Neutrophil (primary cell): Measurements from ENCODE around the gene SLC22A5.

Experiments
- H3K27ac ChIP-seq: fragments of 200-600 bp; sonication (generic); 2 replicates; pipeline ENCODE4 v1.5.1; 2016; ENCODE audit warnings: mild to moderate bottlenecking, moderate library complexity
- H3K27me3 ChIP-seq: fragments of 200-600 bp; sonication (generic); 2 replicates; pipeline ENCODE4 v1.6.0; 2016; ENCODE audit warnings: mild to moderate bottlenecking
- H3K36me3 ChIP-seq: fragments of 200-600 bp; sonication (generic); 2 replicates; pipeline ENCODE4 v1.5.1; 2017
- H3K4me1 ChIP-seq, 2 experiments: fragments of 200-600 bp in 1 of 2; sonication (generic) in 1 of 2; 1 replicate in 1 of 2; 2 replicates in 1 of 2; pipeline versions ENCODE4 v1.5.1 to v1.6.1; 2013 to 2016; ENCODE audit warnings: low read depth in 1 of 2, low read length in 1 of 2, mild to moderate bottlenecking in 1 of 2, moderate library complexity in 1 of 2; ENCODE audit not compliant: control insufficient read depth in 1 of 2, insufficient read depth in 1 of 2
- H3K4me3 ChIP-seq, 2 experiments: fragments of 200-600 bp in 1 of 2; sonication (generic) in 1 of 2; 1 replicate in 1 of 2; 2 replicates in 1 of 2; pipeline ENCODE4 v1.5.1; 2013 to 2016; ENCODE audit warnings: low read depth in 1 of 2, low read length in 1 of 2, mild to moderate bottlenecking in 1 of 2, moderate library complexity in 1 of 2
- H3K9me3 ChIP-seq: fragments of 200-600 bp; sonication (generic); 2 replicates; pipeline ENCODE4 v1.5.1; 2016
- CTCF ChIP-seq: fragments of 200-600 bp; sonication (generic); IDR thresholded peaks from 2 replicates; pipeline ENCODE4 v1.5.1; 2016; ENCODE audit warnings: antibody characterized with exemption

Gene SLC22A5

GRCh38 chr5:132416306-132417009, 46.9 kb downstream of the SLC22A5 start:
- H3K27me3 ChIP-seq, result no peaks in the 10 kb centered on the region
- H3K36me3 ChIP-seq, result peaks cover 42% of the 10 kb centered on the region
- H3K9me3 ChIP-seq, result no peaks in the 10 kb centered on the region
- peaks cover 87 to 94% of the 10 kb centered on the region in 2 experiments for H3K4me1 ChIP-seq
- H3K27ac ChIP-seq, result peak overlapping the region; percentile 97
- H3K4me3 ChIP-seq, result no peak overlapping the region
- TF ChIP-seq CTCF, result no peak

- H3K27ac ChIP-seq, result peak overlapping the region; percentile 97
- H3K9me3 ChIP-seq, result no peaks in the 10 kb centered on the region
- no peak overlapping the region for H3K4me3 ChIP-seq
- peaks cover 87 to 94% of the 10 kb centered on the region in 2 experiments for H3K4me1 ChIP-seq
- TF ChIP-seq CTCF, result no peak
- H3K27me3 ChIP-seq, result no peaks in the 10 kb centered on the region
- peaks cover 46% of the 10 kb centered on the region for H3K36me3 ChIP-seq
These were observed 47.5 kb downstream of the SLC22A5 start for GRCh38 chr5:132417010-132417439.

GRCh38 chr5:132417461-132417860, 48.0 kb downstream of the SLC22A5 start:
- H3K4me1 ChIP-seq, result peaks cover 88 to 94% of the 10 kb centered on the region in 2 experiments
- peaks cover 51% of the 10 kb centered on the region for H3K36me3 ChIP-seq
- H3K4me3 ChIP-seq, result no peak overlapping the region
- no peak for TF ChIP-seq CTCF
- H3K27ac ChIP-seq, result peak overlapping the region; percentile 97
- H3K27me3 ChIP-seq, result no peaks in the 10 kb centered on the region
- no peaks in the 10 kb centered on the region for H3K9me3 ChIP-seq

- Histone ChIP-seq H3K27ac (peak overlapping the region; percentile 97), H3K36me3 (peaks cover 56% of the 10 kb centered on the region), H3K27me3 (no peaks in the 10 kb centered on the region), H3K4me1 (peaks cover 90 to 94% of the 10 kb centered on the region in 2 experiments), H3K4me3 (no peak overlapping the region), H3K9me3 (no peaks in the 10 kb centered on the region)
- no peak for TF ChIP-seq CTCF
These were observed 48.5 kb downstream of the SLC22A5 start for GRCh38 chr5:132417889-132418485.

- Histone ChIP-seq H3K4me3 (peak overlapping the region in 1 of 2 experiments; percentile 80), H3K9me3 (no peaks in the 10 kb centered on the region), H3K27ac (peak overlapping the region; percentile 97), H3K27me3 (no peaks in the 10 kb centered on the region), H3K4me1 (peaks cover 90 to 96% of the 10 kb centered on the region in 2 experiments), H3K36me3 (peaks cover 65% of the 10 kb centered on the region)
- no peak for TF ChIP-seq CTCF
These were observed 49.4 kb downstream of the SLC22A5 start for GRCh38 chr5:132418881-132419280.
